NCI-H1048 (cell line): ENCODE data around the gene VAMP1.
A peak's percentile ranks its signal among the peaks of the same experiment; 100 is the strongest.

Experiments used
- DNase-seq: peaks from one replicate; lab custom pipeline; 2025; lab: John Stamatoyannopoulos, UW

The VAMP1 gene

DNA sequence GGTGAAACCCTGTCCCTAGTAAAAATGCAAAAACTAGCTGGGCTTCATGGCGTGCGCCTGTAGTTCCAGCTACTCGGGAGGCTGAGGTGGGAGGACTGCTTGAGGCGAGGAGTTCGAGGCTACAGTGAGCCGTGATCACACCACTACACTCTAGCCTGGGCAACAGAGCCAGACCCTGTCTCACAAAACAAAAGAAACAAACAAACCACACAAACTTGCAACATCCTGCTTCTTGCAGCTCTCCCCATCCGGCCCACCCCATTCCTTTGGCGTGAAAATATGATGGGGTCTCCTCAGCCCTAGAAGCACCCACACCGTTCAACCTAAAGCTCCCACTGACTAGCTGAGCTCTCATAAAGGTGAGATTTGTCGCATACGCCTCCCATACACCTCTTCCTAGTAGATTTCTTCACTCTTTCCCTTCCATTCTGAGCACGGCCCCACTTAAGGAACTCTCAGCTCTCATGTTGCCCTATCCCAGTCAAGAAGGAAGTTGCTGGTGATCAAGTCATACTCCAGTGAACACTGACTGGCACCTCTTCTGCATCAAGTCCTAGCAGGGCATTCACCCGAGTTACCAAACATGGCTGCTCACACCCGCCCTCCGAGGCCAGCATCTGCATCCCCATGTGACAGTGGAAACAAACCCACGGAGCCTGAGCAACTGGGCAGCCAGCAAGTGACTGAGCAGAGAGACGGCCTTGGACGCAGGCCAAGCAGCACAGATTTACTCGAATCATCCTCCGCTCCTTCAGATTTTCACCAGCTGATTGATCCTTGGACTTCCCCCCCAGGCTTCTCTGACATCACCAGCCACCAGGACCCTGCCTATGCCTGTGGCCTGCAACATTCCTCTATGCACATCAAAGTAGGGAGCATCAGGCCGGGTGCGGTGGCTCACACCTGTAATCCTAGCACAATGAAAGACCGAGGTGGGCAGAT lies 44.6 kb downstream of the VAMP1 start:
- DNase-seq = no peak

DNA sequence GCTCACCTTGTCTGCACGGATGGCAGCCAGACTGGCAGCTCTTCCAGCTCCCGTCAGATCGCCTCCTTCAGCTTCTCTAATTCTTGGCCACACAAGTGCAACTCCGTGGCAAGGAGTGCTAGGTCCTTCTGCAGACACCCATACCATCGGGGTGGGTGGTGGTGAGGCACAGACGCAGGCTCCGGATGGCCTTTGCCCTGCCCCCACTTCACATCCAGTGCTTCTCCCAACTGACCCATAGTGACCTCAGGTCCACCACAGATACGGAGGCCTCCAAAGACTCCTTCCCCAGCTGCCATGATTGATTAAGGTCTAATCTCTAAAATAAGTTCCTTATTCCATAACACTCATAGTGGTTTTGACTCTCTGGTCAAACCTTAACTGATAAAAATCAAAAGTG lies 45.6 kb downstream of the VAMP1 start:
- DNase-seq = no peak

DNA sequence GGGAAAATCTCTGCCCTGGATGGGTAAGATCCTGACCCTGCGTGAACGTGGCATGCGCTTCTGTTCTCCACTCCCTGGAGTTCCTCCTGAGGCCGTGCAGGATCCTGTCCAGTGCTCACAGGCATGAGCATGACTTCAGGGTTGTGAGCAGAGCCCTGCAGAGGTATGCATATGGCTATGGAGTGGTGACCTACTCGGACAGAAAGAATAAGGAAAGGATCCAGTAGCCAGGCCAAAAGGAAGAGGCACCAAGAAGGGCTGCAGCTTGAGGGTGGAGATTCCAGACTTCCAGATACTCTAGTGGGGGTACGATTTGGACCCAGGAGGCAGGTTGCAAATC lies 46.5 kb downstream of the VAMP1 start:
- no peak for DNase-seq

DNA sequence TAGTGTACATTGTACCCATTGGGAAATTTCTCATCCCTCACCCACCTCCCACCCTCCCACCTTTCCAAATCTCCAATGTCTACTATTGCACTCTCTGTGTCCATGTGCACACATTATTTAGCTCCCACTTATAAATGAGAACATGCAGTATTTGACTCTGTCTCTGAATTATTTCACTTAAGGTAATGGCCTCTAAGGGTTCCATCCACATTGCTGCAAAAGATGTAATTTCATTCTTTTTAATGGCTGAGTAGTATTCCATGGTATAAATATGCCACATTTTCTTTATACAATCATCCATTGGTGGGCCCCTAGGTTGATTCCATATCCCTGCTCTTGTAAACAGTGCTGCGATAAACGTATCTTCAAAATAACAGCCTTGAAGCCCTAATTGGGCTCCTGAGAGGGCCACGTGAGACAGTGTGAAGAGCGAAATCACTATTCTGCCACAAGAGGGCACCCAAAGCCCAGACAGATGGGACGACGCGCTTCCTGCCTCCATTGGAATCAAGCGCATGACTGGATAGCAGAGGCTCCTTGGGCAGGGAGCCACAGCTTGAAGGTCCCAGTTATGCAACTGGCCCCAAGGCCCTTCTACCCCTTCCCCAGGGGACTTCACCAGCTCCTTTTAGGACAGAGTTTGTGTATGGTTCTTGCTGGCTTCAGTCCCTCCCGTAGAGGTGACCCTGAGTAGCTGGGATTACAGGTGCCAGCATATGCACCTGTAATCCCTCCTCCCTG lies 47.0 kb downstream of the VAMP1 start:
- DNase-seq = peak; percentile 82

DNA sequence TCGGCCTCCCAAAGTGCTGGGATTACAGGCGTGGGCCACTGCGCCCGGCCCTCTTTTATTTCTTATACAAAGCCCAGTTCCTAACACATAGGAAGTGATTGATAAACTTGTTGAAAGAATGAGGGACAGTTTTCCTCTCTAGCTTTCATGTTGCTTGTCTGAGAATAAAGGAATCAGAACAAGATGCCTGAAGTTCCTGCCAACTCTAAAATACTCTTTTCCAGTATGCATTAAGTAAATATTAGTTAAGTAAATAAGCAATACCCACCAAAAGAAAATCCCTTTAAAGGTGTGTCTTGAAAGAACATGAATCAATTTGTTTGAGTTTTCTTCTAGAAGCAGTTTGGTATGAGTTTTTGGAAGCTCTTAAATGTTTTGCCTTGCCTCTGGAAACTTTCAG lies 50.1 kb downstream of the VAMP1 start:
- DNase-seq = no peak

DNA sequence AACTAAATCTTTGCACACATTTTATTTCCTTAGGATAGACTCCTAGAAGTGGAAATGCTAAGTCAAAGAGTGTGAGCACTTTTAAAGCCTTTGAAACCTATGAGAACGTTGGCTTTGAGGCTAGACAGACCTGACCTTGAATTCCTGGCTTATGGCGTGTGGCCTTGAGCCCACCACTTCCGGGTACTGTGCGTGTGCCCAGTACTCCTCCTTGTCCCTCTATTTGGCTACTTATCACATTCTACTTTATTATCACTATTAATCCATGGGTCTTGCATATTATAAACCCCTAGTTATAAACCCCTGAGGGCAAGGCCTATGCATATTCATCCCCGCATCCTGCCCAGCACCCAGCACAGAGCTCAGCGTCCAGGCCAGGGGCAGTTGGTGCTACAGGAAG lies 51.7 kb downstream of the VAMP1 start:
- DNase-seq = no peak

DNA sequence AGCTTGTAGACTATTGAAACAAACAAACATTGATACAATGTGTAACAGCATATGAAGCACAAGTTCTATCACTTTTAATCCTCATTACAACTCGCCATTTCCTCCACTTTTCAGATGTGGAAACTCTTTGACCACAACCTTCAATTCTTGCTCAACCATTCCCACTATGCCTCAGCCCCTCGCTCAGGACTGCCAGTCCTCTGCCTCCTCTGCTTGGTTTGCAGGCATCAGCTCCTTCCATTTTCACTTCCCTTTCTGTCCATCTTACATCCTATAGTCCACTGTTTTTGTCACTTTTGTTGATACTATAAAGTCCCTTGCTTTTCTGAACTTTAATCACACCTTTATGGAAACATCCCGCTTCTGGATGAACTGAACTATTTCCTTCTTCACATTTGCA lies 53.9 kb downstream of the VAMP1 start:
- DNase-seq = no peak
